ENCODE measurements around the gene RBSN. TPM values are rescaled to one million over a fixed set of nuclear protein-coding genes. Genes with fewer than 3 reads are reported as not detected.

The RBSN gene
- total RNA-seq, 1 donor from 2014 or later = 16.0 TPM

- DNase-seq (ENCODE audit: low read depth) = no peak
- TF ChIP-seq CTCF (conservative IDR thresholded peaks at IDR 0.05; ENCODE audit: low read depth, low read length) = no peak
- H3K4me3 ChIP-seq (ENCODE audit: low read depth, low read length) = no peak overlapping the region
Observed at GRCh38 chr3:15117011-15117410, 18.1 kb upstream of the RBSN start.

- no peak for DNase-seq (ENCODE audit: low read depth)
- no peak overlapping the region for H3K4me3 ChIP-seq (ENCODE audit: low read depth, low read length)
- TF ChIP-seq CTCF (conservative IDR thresholded peaks at IDR 0.05; ENCODE audit: low read depth, low read length) = no peak
Observed at GRCh38 chr3:15116032-15116669, 17.2 kb upstream of the RBSN start.

GRCh38 chr3:15114466-15115358, 15.8 kb upstream of the RBSN start:
- TF ChIP-seq CTCF (conservative IDR thresholded peaks at IDR 0.05; ENCODE audit: low read depth, low read length) = no peak
- DNase-seq (ENCODE audit: low read depth) = no peak
- H3K4me3 ChIP-seq (ENCODE audit: low read depth, low read length) = no peak overlapping the region

GRCh38 chr3:15113884-15114283, 14.9 kb upstream of the RBSN start:
- no peak for TF ChIP-seq CTCF (conservative IDR thresholded peaks at IDR 0.05; ENCODE audit: low read depth, low read length)
- no peak for DNase-seq (ENCODE audit: low read depth)
- no peak overlapping the region for H3K4me3 ChIP-seq (ENCODE audit: low read depth, low read length)

- no peak overlapping the region for H3K4me3 ChIP-seq (ENCODE audit: low read depth, low read length)
Observed at GRCh38 chr3:15113471-15113870, 14.5 kb upstream of the RBSN start.

GRCh38 chr3:15112011-15112410, 13.1 kb upstream of the RBSN start:
- no peak for TF ChIP-seq CTCF (conservative IDR thresholded peaks at IDR 0.05; ENCODE audit: low read depth, low read length)
- no peak for DNase-seq (ENCODE audit: low read depth)
- no peak overlapping the region for H3K4me3 ChIP-seq (ENCODE audit: low read depth, low read length)

More at GRCh38 chr3:15113471-15113870, 14.5 kb upstream of the RBSN start:
- no peak for TF ChIP-seq CTCF (conservative IDR thresholded peaks at IDR 0.05; ENCODE audit: low read depth, low read length)
- DNase-seq (ENCODE audit: low read depth) = no peak
